ENCODE results near the gene ZCCHC7.

Gene ZCCHC7

GRCh38 chr9:37218800-37219425 is 98.5 kb downstream of the ZCCHC7 start:
- TF ChIP-seq EZH2phosphoT487 (IDR thresholded peaks at IDR 0.05; ENCODE audit: low read depth), result no peak
- no peak for TF ChIP-seq CTCF (IDR thresholded peaks at IDR 0.05; ENCODE audit: low read depth, low read length)
- H3K9me3 ChIP-seq (ENCODE audit: insufficient read depth, low read length), result no peaks in the 10 kb centered on the region
- no peak overlapping the region for H3K4me2 ChIP-seq (ENCODE audit: low read length)
- no peaks in the 10 kb centered on the region for H3K27me3 ChIP-seq (ENCODE audit: low read depth, low read length)
- peaks cover 10% of the 10 kb centered on the region for H3K4me1 ChIP-seq (ENCODE audit: low read length)
- no peak overlapping the region for H3K27ac ChIP-seq (ENCODE audit: low read length)
- no peaks in the 10 kb centered on the region for H3K36me3 ChIP-seq (replicated peaks; ENCODE audit: low read depth, low read length)
- peaks cover 4% of the 10 kb centered on the region; the same call in 1 of the 2 replicates for H3K79me2 ChIP-seq (ENCODE audit: low read length)
- no peaks in the 10 kb centered on the region for H4K20me1 ChIP-seq (ENCODE audit: insufficient read depth, low read length)
- H3K4me3 ChIP-seq (ENCODE audit: low read length), result no peak overlapping the region
- no peak overlapping the region for H3K9ac ChIP-seq (ENCODE audit: low read length)
- no peak overlapping the region for H2AFZ ChIP-seq (ENCODE audit: low read depth, low read length)

GRCh38 chr9:37220971-37221370 is 100.6 kb downstream of the ZCCHC7 start:
- Histone ChIP-seq H3K4me1 (ENCODE audit: low read length) (peaks cover 10% of the 10 kb centered on the region), H3K9ac (ENCODE audit: low read length) (no peak overlapping the region), H3K9me3 (ENCODE audit: insufficient read depth, low read length) (no peaks in the 10 kb centered on the region), H3K36me3 (replicated peaks; ENCODE audit: low read depth, low read length) (no peaks in the 10 kb centered on the region), H2AFZ (ENCODE audit: low read depth, low read length) (no peak overlapping the region), H3K4me3 (ENCODE audit: low read length) (no peak overlapping the region), H3K79me2 (ENCODE audit: low read length) (0 out of 2 replicates have a peak, but pooled peaks cover 4% of the 10 kb centered on the region), H4K20me1 (ENCODE audit: insufficient read depth, low read length) (no peaks in the 10 kb centered on the region), H3K4me2 (ENCODE audit: low read length) (no peak overlapping the region), H3K27ac (ENCODE audit: low read length) (no peak overlapping the region), H3K27me3 (ENCODE audit: low read depth, low read length) (no peaks in the 10 kb centered on the region)
- TF ChIP-seq CTCF (IDR thresholded peaks at IDR 0.05; ENCODE audit: low read depth, low read length), result no peak
- no peak for TF ChIP-seq EZH2phosphoT487 (IDR thresholded peaks at IDR 0.05; ENCODE audit: low read depth)

- H3K9me3 ChIP-seq (ENCODE audit: insufficient read depth, low read length), result no peaks in the 10 kb centered on the region
These were observed 101.2 kb downstream of the ZCCHC7 start for GRCh38 chr9:37221489-37222106.

More at GRCh38 chr9:37221489-37222106, 101.2 kb downstream of the ZCCHC7 start:
- Histone ChIP-seq H4K20me1 (ENCODE audit: insufficient read depth, low read length) (no peaks in the 10 kb centered on the region), H3K9ac (ENCODE audit: low read length) (no peak overlapping the region), H3K4me3 (ENCODE audit: low read length) (no peak overlapping the region), H3K27me3 (ENCODE audit: low read depth, low read length) (no peaks in the 10 kb centered on the region), H3K4me2 (ENCODE audit: low read length) (no peak overlapping the region), H3K79me2 (ENCODE audit: low read length) (0 out of 2 replicates have a peak, but pooled peaks cover 4% of the 10 kb centered on the region), H3K36me3 (replicated peaks; ENCODE audit: low read depth, low read length) (no peaks in the 10 kb centered on the region), H3K27ac (ENCODE audit: low read length) (no peak overlapping the region), H2AFZ (ENCODE audit: low read depth, low read length) (no peak overlapping the region), H3K4me1 (ENCODE audit: low read length) (peaks cover 10% of the 10 kb centered on the region)
- TF ChIP-seq CTCF (IDR thresholded peaks at IDR 0.05; ENCODE audit: low read depth, low read length) (no peak), EZH2phosphoT487 (IDR thresholded peaks at IDR 0.05; ENCODE audit: low read depth) (no peak)

All from OCI-LY3 (cell line).